Activated CD8-positive, alpha-beta T cell treated with anti-CD3 and anti-CD28 coated beads, Interleukin-2, amount 10 ng/mL, durations not matched to agents 7 days and 5 days (primary cell): Measurements from ENCODE around the gene NDUFS6. TPM values are rescaled to one million over a fixed set of nuclear protein-coding genes. Genes with fewer than 3 reads are reported as not detected.

Source experiments
- ATAC-seq: fragments of 150-1000 bp; cut with Tn5 transposase; one replicate; pipeline ENCODE4 v1.10.0; 2021; ENCODE audit warnings: moderate library complexity
- CTCF ChIA-PET: fragments of 350-600 bp; sonication (Branson Sonifier 250); formaldehyde crosslinking; loops from one replicate; lab custom pipeline; 2021; ENCODE audit warnings: antibody characterized with exemption; lab: Charles Lee
- POLR2A ChIA-PET: fragments of 350-600 bp; sonication (Branson Sonifier 250); formaldehyde crosslinking; loops from one replicate; lab custom pipeline; 2021; ENCODE audit warnings: antibody characterized with exemption; lab: Charles Lee
- DNase-seq: peaks from one replicate; pipeline ENCODE4 v3.0.0-alpha.2; 2020
- H3K27ac Mint-ChIP-seq: one replicate; pipeline ENCODE4 v1.8.0; 2021; ENCODE audit warnings: mild to moderate bottlenecking, mixed read lengths
- H3K27me3 Mint-ChIP-seq: one replicate; pipeline ENCODE4 v1.8.0; 2021; ENCODE audit warnings: low read depth, mixed read lengths
- H3K36me3 Mint-ChIP-seq: one replicate; pipeline ENCODE4 v1.8.0; 2021; ENCODE audit warnings: low read depth, mixed read lengths
- H3K4me1 Mint-ChIP-seq: one replicate; pipeline ENCODE4 v1.8.0; 2021; ENCODE audit warnings: low read depth, mixed read lengths
- H3K4me3 Mint-ChIP-seq: one replicate; pipeline ENCODE4 v1.8.0; 2021; ENCODE audit warnings: mild to moderate bottlenecking, mixed read lengths
- H3K9me3 Mint-ChIP-seq: one replicate; pipeline ENCODE4 v1.8.0; 2022; ENCODE audit warnings: mixed read lengths; ENCODE audit not compliant: insufficient read depth
- total RNA-seq, 2 experiments: library from RNA; stranded (reverse); gene quantifications; one replicate each; pipeline ENCODE4 v1.2.3, GENCODE V29; 2021

NDUFS6 gene
- total RNA-seq, 2 experiments from 2014 or later: 36.6 to 36.7 TPM

DNA sequence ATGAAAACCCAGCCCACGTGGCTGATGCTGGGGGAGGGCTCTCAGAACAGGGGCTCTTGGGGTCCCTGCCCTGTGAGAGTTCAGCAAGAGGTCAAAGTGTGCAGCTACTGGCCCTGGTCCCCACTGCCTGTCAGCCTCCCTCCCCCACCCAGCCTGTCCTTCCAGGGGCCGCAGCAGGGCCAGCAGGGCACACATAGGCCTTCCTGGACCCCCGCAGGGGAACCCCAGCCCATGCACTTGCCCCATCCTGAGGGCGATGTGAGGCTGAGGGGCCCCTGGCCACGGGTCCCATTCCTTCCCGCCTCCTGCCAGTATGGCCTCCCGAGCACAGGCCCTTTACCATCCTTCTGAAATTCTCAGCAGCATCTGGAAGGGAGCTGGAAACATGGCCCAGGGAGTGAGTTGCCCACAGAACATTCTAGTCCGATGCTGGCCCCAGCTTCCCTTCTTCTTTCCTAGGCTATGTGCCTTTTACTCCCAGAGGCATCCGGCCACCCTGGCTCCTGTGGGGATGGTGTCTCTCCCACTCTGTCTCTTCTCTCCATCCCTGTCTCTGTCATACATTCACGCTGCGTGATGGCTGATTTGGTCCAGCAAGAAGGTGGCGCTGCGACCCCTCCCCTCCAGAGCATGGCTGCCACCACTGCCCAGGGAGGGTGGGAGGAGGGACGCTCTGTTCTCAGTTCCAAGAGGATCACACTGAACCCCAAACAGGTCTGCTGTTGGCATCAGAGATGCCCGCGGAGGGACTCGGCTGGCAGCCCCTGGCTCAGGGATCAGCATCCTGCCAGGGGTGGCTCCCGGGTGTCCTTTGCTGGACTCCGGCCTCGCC is 21.2 kb upstream of the NDUFS6 start:
- ATAC-seq (no peak), DNase-seq (no peak)
- POLR2A ChIA-PET: no interaction called here
- peaks cover 16% of the 10 kb centered on the region for H3K4me1 Mint-ChIP-seq
- no peak overlapping the region for H3K27ac Mint-ChIP-seq
- H3K27me3 Mint-ChIP-seq: peaks cover 4% of the 10 kb centered on the region
- H3K9me3 Mint-ChIP-seq: no peaks in the 10 kb centered on the region
- no peak overlapping the region for H3K4me3 Mint-ChIP-seq
- CTCF ChIA-PET: interaction anchor here (1.1 kb wide), 1 partner anchor 44 kb away, joined by 3 read pairs; no protein-coding TSS in a partner anchor
- H3K36me3 Mint-ChIP-seq: no peaks in the 10 kb centered on the region

DNA sequence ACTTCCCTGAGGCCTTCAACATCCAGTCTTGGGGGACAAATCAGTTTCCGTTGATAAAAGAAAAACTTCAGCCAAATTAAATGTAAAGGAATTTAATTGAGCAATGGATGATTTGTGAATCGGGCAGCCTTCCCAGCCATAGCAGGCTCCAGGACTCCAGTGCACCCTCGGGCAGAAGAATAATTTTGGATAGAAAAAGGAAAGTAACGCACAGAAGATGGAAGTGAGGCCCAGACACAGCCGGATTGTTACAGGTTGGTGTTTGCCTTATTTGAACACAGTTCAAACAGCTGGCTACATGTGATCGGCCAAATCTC is 20.6 kb upstream of the NDUFS6 start:
- Mint-ChIP-seq H3K36me3 (no peaks in the 10 kb centered on the region), H3K27me3 (peaks cover 4% of the 10 kb centered on the region), H3K27ac (no peak overlapping the region), H3K4me3 (no peak overlapping the region), H3K9me3 (no peaks in the 10 kb centered on the region), H3K4me1 (peaks cover 20% of the 10 kb centered on the region)
- ChIA-PET CTCF (no interaction called here), POLR2A (no interaction called here)
- no peak for ATAC-seq
- DNase-seq: no peak

DNA sequence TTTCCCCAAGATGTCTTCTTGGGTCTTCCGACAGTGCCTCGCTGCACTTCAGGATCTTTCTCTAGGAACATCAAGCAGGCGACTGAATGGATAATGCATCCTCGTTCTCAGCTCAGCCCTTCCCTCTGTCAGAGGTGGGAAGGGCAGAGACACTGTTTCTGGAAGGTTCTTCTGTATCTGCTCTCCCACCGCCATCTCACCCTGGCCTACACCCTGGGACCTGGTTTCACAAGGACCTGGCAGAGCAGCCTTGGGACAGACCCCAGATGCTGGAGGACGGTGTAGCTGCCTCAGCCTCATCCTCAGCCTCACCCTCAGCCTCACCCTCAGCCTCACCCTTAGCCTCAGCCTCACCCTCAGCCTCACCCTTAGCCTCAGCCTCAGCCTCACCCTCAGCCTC is 20.1 kb upstream of the NDUFS6 start:
- H3K27ac Mint-ChIP-seq: no peak overlapping the region
- H3K9me3 Mint-ChIP-seq: no peaks in the 10 kb centered on the region
- no peak overlapping the region for H3K4me3 Mint-ChIP-seq
- H3K27me3 Mint-ChIP-seq: peaks cover 2% of the 10 kb centered on the region
- POLR2A ChIA-PET: no interaction called here
- CTCF ChIA-PET: no interaction called here
- H3K4me1 Mint-ChIP-seq: peaks cover 21% of the 10 kb centered on the region
- no peaks in the 10 kb centered on the region for H3K36me3 Mint-ChIP-seq
- no peak for ATAC-seq
- no peak for DNase-seq

DNA sequence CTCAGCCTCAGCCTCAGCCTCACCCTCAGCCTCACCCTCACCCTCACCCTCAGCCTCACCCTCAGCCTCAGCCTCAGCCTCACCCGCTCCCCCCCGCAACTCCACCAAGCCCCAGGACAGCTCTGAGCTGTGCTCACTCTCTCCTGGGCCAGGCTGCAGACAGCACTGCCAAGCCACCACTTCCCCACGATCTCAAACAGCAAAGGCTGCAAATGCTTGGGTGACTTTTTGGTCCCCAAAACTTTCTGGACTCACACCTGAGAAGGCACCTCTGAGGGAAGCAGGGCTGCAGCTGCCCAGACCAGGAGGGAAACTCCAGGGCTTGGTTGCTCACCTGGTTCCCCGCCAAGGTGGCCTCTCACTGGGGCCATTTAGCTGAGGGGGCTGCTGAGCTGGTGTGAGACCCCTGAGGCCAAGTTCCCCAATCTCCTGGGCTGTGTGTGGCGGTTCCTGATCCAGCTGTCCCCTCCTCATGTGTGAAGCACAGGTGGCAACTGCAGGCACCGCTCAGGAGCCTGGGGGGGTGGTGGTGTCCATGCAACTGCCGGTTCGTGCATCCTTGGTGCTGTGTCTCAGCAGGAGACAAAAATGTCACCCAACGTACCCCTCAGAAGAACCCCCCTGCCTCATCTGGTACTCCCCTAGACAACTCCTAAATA is 19.4 kb upstream of the NDUFS6 start:
- Mint-ChIP-seq H3K27ac (peak overlapping the region; percentile 46), H3K4me3 (no peak overlapping the region), H3K36me3 (no peaks in the 10 kb centered on the region), H3K9me3 (no peaks in the 10 kb centered on the region), H3K4me1 (peaks cover 21% of the 10 kb centered on the region), H3K27me3 (peaks cover 2% of the 10 kb centered on the region)
- no peak for ATAC-seq
- POLR2A ChIA-PET: interaction anchor here (1.1 kb wide), 1 partner anchor 11 kb away, joined by 4 read pairs; no protein-coding TSS in a partner anchor
- CTCF ChIA-PET: no interaction called here
- no peak for DNase-seq

DNA sequence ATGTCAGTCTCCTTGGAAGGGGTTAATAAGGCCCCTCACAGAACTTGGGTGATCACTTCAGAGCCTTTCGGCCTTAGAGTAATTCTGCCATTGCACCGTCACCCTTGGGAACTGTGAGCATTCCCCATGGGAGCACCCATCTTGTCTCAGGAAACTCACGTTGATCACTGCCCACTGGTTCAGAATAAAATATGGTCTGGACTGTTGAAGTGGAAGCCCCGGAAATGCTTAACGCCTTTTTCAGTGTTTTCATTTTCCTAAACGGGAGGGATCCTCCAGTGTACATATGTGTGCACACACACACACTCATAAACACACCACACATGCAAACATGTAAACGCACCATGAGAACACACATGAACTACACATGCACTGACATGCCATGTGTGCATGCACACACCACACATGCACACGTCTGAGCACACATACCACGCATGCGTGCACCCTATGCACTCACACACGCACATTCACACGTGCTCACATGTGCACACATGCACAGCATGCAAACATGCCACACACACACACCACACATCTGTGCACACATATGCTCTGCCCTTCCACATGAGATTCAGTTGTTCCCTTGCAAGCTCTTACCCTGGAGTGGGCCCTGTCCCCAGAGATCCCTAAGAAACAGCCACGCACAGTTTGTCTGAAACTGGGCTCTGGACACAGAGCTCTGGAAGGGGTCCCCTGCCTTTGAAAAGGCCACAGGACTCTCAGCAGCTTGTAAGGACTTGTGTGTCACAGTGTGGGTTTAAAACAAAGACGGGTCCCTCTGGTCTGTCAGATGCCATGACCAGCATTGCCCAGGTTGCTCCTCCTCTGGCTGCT is 18.6 kb upstream of the NDUFS6 start:
- ChIA-PET CTCF (no interaction called here), POLR2A (interaction anchor here (1.1 kb wide), 1 partner anchor 10 kb away, joined by 4 read pairs; no protein-coding TSS in a partner anchor)
- ATAC-seq (no peak), DNase-seq (no peak)
- no peak overlapping the region for H3K27ac Mint-ChIP-seq
- H3K36me3 Mint-ChIP-seq: no peaks in the 10 kb centered on the region
- peaks cover 21% of the 10 kb centered on the region for H3K4me1 Mint-ChIP-seq
- no peaks in the 10 kb centered on the region for H3K9me3 Mint-ChIP-seq
- H3K27me3 Mint-ChIP-seq: peaks cover 2% of the 10 kb centered on the region
- no peak overlapping the region for H3K4me3 Mint-ChIP-seq

DNA sequence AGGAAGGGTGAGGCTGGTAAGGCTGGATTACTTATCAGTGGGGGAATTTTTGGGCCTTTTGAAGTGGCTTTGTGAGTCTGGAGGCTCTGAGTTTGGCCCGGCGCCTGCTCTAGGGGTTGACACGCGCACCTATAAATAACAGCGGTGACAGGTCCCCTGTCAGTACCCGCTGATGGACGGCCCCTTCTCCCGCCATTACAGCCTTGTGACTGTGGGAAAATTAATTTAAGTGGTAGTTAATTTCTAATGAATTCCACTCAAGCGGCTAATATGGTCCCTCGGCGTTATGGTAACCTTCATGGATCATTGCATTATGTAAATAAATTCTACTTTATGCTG is 18.0 kb upstream of the NDUFS6 start:
- no peak for ATAC-seq
- ChIA-PET POLR2A (interaction anchor here (1.1 kb wide), 1 partner anchor 9 kb away, joined by 4 read pairs; no protein-coding TSS in a partner anchor), CTCF (no interaction called here)
- Mint-ChIP-seq H3K36me3 (no peaks in the 10 kb centered on the region), H3K4me3 (no peak overlapping the region), H3K27ac (no peak overlapping the region), H3K9me3 (no peaks in the 10 kb centered on the region), H3K4me1 (peaks cover 25% of the 10 kb centered on the region), H3K27me3 (peaks cover 2% of the 10 kb centered on the region)
- DNase-seq: no peak

DNA sequence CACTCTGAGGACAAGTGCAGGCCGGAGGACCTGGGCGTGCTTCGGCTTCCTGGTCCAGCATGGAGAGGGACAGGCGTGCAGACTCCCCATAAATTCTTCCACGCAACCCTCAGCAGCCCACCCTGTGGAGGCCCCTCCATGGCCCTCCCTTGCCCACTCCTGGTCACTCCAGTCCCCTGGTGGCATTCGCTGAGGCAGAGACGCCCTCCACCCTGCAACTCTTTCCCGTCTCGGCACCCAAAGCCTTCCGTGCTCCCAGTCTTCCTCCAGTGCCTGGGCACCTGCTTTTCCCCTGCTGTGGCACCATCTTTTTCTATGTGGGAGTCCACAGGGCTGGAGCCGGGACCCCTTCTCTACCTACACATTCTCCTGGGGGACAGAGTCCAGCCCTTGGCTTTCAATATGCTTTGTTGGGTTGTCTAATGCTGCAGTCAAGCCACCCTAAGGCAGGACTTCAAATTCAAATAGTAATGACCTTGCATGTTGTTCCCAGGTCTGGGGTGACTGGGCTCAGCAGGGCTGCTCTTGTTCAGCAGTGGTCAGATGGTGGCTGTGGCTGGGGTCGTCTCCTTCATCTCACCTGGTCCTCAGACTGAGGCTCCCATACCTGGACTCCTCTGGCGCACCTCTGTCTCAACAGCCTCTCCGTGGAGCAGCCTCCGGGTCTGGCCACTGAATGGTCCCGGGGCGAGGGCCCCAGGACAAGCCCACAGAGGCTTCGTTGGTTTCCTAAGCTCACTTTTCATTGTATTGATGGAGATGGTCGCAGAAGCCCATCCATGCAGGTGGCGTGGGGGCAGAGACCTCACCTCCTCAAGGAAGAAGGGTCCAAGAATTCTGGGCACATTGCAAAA is 16.8 kb upstream of the NDUFS6 start:
- ChIA-PET CTCF (no interaction called here), POLR2A (no interaction called here)
- H3K4me1 Mint-ChIP-seq: peaks cover 37% of the 10 kb centered on the region
- no peaks in the 10 kb centered on the region for H3K9me3 Mint-ChIP-seq
- DNase-seq (no peak), ATAC-seq (no peak)
- H3K27ac Mint-ChIP-seq: no peak overlapping the region
- no peaks in the 10 kb centered on the region for H3K36me3 Mint-ChIP-seq
- no peak overlapping the region for H3K4me3 Mint-ChIP-seq
- H3K27me3 Mint-ChIP-seq: peaks cover 2% of the 10 kb centered on the region

DNA sequence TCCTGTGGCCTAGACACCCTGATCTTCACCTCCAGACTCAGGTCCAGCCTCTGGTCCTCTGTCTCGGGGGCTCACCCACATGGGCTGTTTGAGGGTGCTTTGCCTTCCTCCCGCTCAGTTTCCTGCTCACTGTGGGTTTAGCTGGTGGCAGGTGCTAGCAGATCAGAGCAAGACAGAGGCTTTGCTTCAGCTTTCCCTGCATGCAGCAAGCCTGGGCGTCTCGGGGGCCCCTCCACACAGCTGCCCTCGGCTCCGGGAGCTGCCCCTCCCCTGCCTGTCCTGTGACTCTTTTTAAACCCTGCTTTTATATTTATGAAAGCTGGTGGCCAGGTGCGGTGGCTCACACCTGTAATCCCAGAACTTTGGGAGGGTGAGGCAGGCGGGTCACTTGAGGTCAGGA is 16.1 kb upstream of the NDUFS6 start:
- Mint-ChIP-seq H3K4me1 (peaks cover 44% of the 10 kb centered on the region), H3K27ac (no peak overlapping the region), H3K9me3 (no peaks in the 10 kb centered on the region), H3K27me3 (peaks cover 2% of the 10 kb centered on the region), H3K36me3 (no peaks in the 10 kb centered on the region), H3K4me3 (no peak overlapping the region)
- POLR2A ChIA-PET: no interaction called here
- CTCF ChIA-PET: no interaction called here
- DNase-seq (no peak), ATAC-seq (peak; percentile 55)

DNA sequence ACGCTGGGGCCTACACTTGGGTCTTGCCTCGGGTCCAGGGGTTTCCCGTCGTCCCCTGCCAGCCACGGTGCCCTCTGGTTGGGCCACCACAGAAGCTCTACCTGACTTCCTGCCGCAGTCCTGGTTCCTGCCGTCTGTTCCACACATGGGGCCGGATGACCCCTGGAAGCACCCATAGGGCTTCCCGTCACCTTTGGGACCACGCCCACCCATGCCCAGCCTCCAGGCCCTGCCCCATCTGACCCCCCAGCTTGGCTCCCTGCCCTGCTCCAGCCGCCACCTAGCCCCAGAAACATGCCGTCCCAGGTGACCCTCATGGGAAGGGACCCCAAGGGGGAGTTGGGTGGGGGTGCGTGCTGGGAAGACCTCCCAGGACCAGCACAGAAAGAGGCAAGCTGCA is 15.2 kb upstream of the NDUFS6 start:
- CTCF ChIA-PET: no interaction called here

DNA sequence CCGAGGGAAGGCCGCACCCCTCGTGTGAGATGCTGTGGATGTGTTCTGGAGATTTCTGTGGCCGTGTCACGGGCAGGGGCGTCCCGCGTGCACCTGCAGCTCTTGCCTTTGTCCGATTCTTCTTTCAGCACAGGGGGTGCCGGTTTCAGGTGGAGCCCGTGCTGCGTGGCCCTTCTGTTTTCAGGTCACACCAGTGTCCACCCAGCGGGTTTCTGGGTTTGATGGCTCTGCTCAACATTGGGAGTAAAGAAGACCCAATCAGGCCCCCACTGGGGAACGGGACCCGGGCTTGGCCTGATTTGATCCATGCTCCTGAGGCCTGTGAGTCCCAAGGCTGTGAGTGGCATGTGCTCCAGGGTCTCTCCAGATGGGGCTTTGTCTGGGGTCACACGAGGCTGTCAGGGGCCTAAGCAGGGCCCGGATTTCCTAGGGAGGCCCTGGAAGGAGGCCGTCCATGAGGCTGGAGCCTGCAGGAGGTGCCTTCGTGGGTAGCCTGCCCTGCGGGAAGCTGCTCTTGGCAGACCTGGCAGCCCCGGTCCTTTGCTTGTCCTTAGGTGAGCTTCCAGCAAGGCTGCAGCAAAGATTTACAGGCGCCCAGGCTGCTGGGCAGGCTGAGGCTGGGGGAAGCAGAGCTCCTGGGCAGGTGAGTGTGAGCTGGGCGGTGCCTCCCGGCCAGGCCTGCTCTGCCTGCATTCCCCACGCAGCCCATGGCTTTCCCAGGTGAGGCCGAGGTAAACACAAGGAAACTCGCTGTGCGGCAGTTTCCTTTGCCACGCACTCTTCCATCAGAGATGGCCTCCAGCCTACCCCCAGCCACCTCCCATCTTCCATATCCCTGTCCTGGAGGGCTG is 14.4 kb upstream of the NDUFS6 start:
- ATAC-seq: no peak
- H3K36me3 Mint-ChIP-seq: no peaks in the 10 kb centered on the region
- H3K4me3 Mint-ChIP-seq: no peak overlapping the region
- H3K27me3 Mint-ChIP-seq: peaks cover 2% of the 10 kb centered on the region
- CTCF ChIA-PET: no interaction called here
- DNase-seq: no peak
- POLR2A ChIA-PET: no interaction called here
- H3K9me3 Mint-ChIP-seq: no peaks in the 10 kb centered on the region
- no peak overlapping the region for H3K27ac Mint-ChIP-seq
- H3K4me1 Mint-ChIP-seq: peaks cover 59% of the 10 kb centered on the region

More for the DNA sequence above, 15.2 kb upstream of the NDUFS6 start:
- Mint-ChIP-seq H3K9me3 (no peaks in the 10 kb centered on the region), H3K36me3 (no peaks in the 10 kb centered on the region), H3K27ac (no peak overlapping the region), H3K4me1 (peaks cover 52% of the 10 kb centered on the region), H3K27me3 (peaks cover 2% of the 10 kb centered on the region), H3K4me3 (no peak overlapping the region)
- DNase-seq: no peak
- POLR2A ChIA-PET: no interaction called here
- no peak for ATAC-seq
